HepG2 (cell line): ENCODE measurements around the gene RNF5. TPM values are rescaled to one million over a fixed set of nuclear protein-coding genes. Genes with fewer than 3 reads are reported as not detected.
A peak's percentile ranks its signal among the peaks of the same experiment; 100 is the strongest.

ENCODE experiments used
- ATAC-seq: fragments of 200-7000 bp; cut with Tn5 transposase; 3 replicates; pipeline ENCODE4 v1.9.1; 2020; ENCODE audit warnings: mild to moderate bottlenecking, moderate library complexity
- BruUV-seq: library from RNA; stranded (reverse); fragments of 400-500 nt; replicated peaks from 2 replicates; lab custom pipeline; 2021; lab: Mats Ljungman, UMichigan
- CTCF ChIA-PET: fragments of 300-600 bp; formaldehyde crosslinking; extraction: SDS; loops from one replicate; lab custom pipeline; 2021; ENCODE audit warnings: low total read pairs, inconsistent platforms, low intra/inter-chr PET ratio; lab: Yijun Ruan, JAX
- POLR2A ChIA-PET: fragments of 350-600 bp; sonication (Branson Sonifier 250); formaldehyde crosslinking; loops from one replicate; lab custom pipeline; 2020; ENCODE audit warnings: antibody characterized with exemption, inconsistent platforms; lab: Yijun Ruan, JAX
- DNase-seq: peaks from one replicate; pipeline ENCODE4 v3.0.0-alpha.2; 2015; ENCODE audit warnings: low spot score
- FAIRE-seq: peaks from 3 replicates; lab custom pipeline; 2011; peaks lifted over from hg19 to GRCh38; lab: Jason Lieb, UNC
- H2AFZ ChIP-seq: one replicate; pipeline ENCODE4 v1.6.1; 2011; ENCODE audit warnings: low read length, inconsistent platforms
- H3K27ac ChIP-seq: fragments of 300-600 bp; 3 replicates; pipeline ENCODE4 v1.8.0; 2011; ENCODE audit warnings: mixed run types, mild to moderate bottlenecking, mixed read lengths, low read length, inconsistent platforms; ENCODE audit not compliant: insufficient read depth; ENCODE audit errors: extremely low read length
- H3K27me3 ChIP-seq, 2 experiments: fragments of 200-600 bp in 1 of 2; 2 replicates in 1 of 2; 3 replicates in 1 of 2; pipeline versions ENCODE4 v1.6.0 to v1.8.0; 2011; ENCODE audit warnings: low read length in 2 of 2, mild to moderate bottlenecking in 2 of 2, moderate library complexity in 2 of 2, inconsistent platforms in 1 of 2; ENCODE audit not compliant: insufficient read depth in 2 of 2, control insufficient read depth in 1 of 2
- H3K36me3 ChIP-seq, 2 experiments: fragments of 200-600 bp in 1 of 2; replicated peaks in 1 of 2; 2 replicates in 1 of 2; 3 replicates in 1 of 2; pipeline versions ENCODE4 v1.5.1 to v1.8.0; 2011; ENCODE audit warnings: low read length in 2 of 2, inconsistent platforms in 1 of 2; ENCODE audit not compliant: insufficient read depth in 2 of 2, control insufficient read depth in 1 of 2
- H3K4me1 ChIP-seq: 2 replicates; pipeline ENCODE4 v1.5.1; 2012; ENCODE audit warnings: low read length, inconsistent platforms; ENCODE audit not compliant: insufficient read depth
- H3K4me2 ChIP-seq: 2 replicates; pipeline ENCODE4 v1.6.0; 2011; ENCODE audit warnings: low read depth, low read length, inconsistent platforms
- H3K4me3 ChIP-seq, 3 experiments: fragments of 200-600 bp in 1 of 3; sonication (generic), shearing (Covaris generic) in 1 of 3; replicated peaks in 1 of 3; 2 replicates each; pipeline ENCODE4 v1.5.1; 2011 to 2016; ENCODE audit warnings: low read length in 3 of 3, inconsistent platforms in 2 of 3, low read depth in 2 of 3, mild to moderate bottlenecking in 2 of 3, control low read depth in 1 of 3, mixed read lengths in 1 of 3; ENCODE audit not compliant: insufficient read depth in 1 of 3
- H3K79me2 ChIP-seq: one replicate; pipeline ENCODE4 v1.6.1; 2011; ENCODE audit warnings: low read length, inconsistent platforms; ENCODE audit not compliant: insufficient read depth
- H3K9ac ChIP-seq: 2 replicates; pipeline ENCODE4 v1.6.0; 2011; ENCODE audit warnings: mild to moderate bottlenecking, low read depth, low read length, inconsistent platforms; ENCODE audit not compliant: insufficient read depth
- H3K9me3 ChIP-seq: 2 replicates; pipeline ENCODE4 v1.5.1; 2012; ENCODE audit warnings: mild to moderate bottlenecking, low read length
- H4K20me1 ChIP-seq: 2 replicates; pipeline ENCODE4 v1.6.0; 2011; ENCODE audit warnings: inconsistent platforms, mild to moderate bottlenecking, low read length, moderate library complexity; ENCODE audit not compliant: insufficient read depth
- ARID2 ChIP-seq: sonication (generic); formaldehyde crosslinking; IDR thresholded peaks from 2 replicates; pipeline ENCODE4 v1.8.1; 2022; ENCODE audit warnings: mild to moderate bottlenecking, missing genetic modification reagents, borderline replicate concordance
- KDM1A ChIP-seq: IDR thresholded peaks from 2 replicates; pipeline ENCODE4 v1.6.1; 2016; ENCODE audit warnings: missing compliant biosample characterization
- KDM2A ChIP-seq: sonication (generic); formaldehyde crosslinking; IDR thresholded peaks from 2 replicates; pipeline ENCODE4 v1.4.0; 2020; ENCODE audit warnings: low read depth, missing genetic modification reagents, borderline replicate concordance
- KLF9 ChIP-seq: IDR thresholded peaks from 2 replicates; pipeline ENCODE4 v1.6.1; 2016; ENCODE audit warnings: low read depth
- PAX8 ChIP-seq: sonication (generic); formaldehyde crosslinking; IDR thresholded peaks from 2 replicates; pipeline ENCODE4 v1.8.0; 2022; ENCODE audit warnings: mild to moderate bottlenecking, missing genetic modification reagents, borderline replicate concordance
- PAXIP1 ChIP-seq: sonication (generic); formaldehyde crosslinking; conservative IDR thresholded peaks from 2 replicates; pipeline ENCODE4 v1.4.0; 2020; ENCODE audit warnings: mild to moderate bottlenecking, missing genetic modification reagents, moderate library complexity
- SALL2 ChIP-seq: sonication (generic); formaldehyde crosslinking; IDR thresholded peaks from 2 replicates; pipeline ENCODE4 v1.8.1; 2023; ENCODE audit warnings: mild to moderate bottlenecking, missing genetic modification reagents, inconsistent platforms
- SNAPC4 ChIP-seq: sonication (generic); formaldehyde crosslinking; IDR thresholded peaks from 2 replicates; pipeline ENCODE4 v1.4.0; 2020; ENCODE audit warnings: mild to moderate bottlenecking, missing genetic modification reagents
- YEATS4 ChIP-seq: sonication (generic); formaldehyde crosslinking; IDR thresholded peaks from 2 replicates; pipeline ENCODE4 v1.4.0; 2020; ENCODE audit warnings: missing genetic modification reagents, borderline replicate concordance
- ZBTB38 ChIP-seq: sonication (generic); formaldehyde crosslinking; IDR thresholded peaks from 2 replicates; pipeline ENCODE4 v1.5.1; 2020; ENCODE audit warnings: mild to moderate bottlenecking, missing genetic modification reagents
- ZIK1 ChIP-seq: sonication (generic); formaldehyde crosslinking; IDR thresholded peaks from 2 replicates; pipeline ENCODE4 v1.5.0; 2020; ENCODE audit warnings: mild to moderate bottlenecking, low read depth, missing genetic modification reagents, borderline replicate concordance
- WGBS: methylation state at CpG from one replicate; pipeline ENCODE4 v1.1.6; 2017; ENCODE audit warnings: low lambda C conversion rate; 5-methylcytosine and 5-hydroxymethylcytosine counted together
- in situ Hi-C: cut with HindIII; loops from 2 replicates; pipeline ENCODE4 v1.10.0; 2017; ENCODE audit warnings: low pct_unique_long_range_greater_than_20kb; ENCODE audit not compliant: extremely low pct_ligation_motif_present
- intact Hi-C: fragments of 100-400 bp; cut with micrococcal nuclease; formaldehyde crosslinking; loops from one replicate; pipeline ENCODE4 v1.10.0; 2022; ENCODE audit not compliant: unreplicated experiment
- polyA plus RNA-seq, 8 experiments: library from polyadenylated mRNA; depleted of rRNA in 3 of 8; stranded (reverse) in 7 of 8; unstranded in 1 of 8; fragments of >200 nt; fragmentation: Illumina TruSeq in 4 of 8; extraction: Trizol in 4 of 8; gene quantifications; 2 replicates each; pipeline versions ENCODE4 v1.2.1 to v1.2.3, GENCODE V29; 2011 to 2016; ENCODE audit warnings: low read depth in 4 of 8, missing spikeins in 1 of 8, mixed read lengths in 1 of 8; ENCODE audit not compliant: insufficient read depth in 1 of 8
- total RNA-seq, 5 experiments: library from RNA; depleted of rRNA; stranded (reverse); fragments of >200 nt; fragmentation: Illumina TruSeq; extraction: Trizol; gene quantifications; 2 replicates each; pipeline ENCODE4 v1.2.3, GENCODE V29; 2016; ENCODE audit warnings: low read depth in 1 of 5

Gene RNF5
- total and polyA plus RNA-seq, 2 of the 13 experiments (the other 11 are each of a cell fraction or from before 2014, with no cell fraction given), result 98.0 to 131 TPM

- H3K27me3 ChIP-seq, result no peaks in the 10 kb centered on the region; a peak in 1 of 5 replicates
- peaks cover 20 to 32% of the 10 kb centered on the region in 2 experiments; a peak in 4 of 5 replicates for H3K36me3 ChIP-seq
- 3% methylated on average over 24 of the region's 24 CpGs for WGBS
- BruUV-seq, result TSS peak; percentile 57
- peak overlapping the region; percentile 82 to 98 (median 83) for H3K4me3 ChIP-seq
- peak overlapping the region; percentile 90 for H3K9ac ChIP-seq
- peak overlapping the region; percentile 97 for H3K27ac ChIP-seq
- H2AFZ ChIP-seq, result no peak overlapping the region
- ChIA-PET POLR2A (interaction anchor here (1.3 to 5.8 kb wide), 6 partner anchors 10 to 793 kb away, joined by 4 to 127 read pairs (median 10); partner anchors contain the start of genes ATF6B, GPANK1 and PBX2), CTCF (no interaction called here)
- H3K4me2 ChIP-seq, result peak overlapping the region; percentile 97
- intact Hi-C loops (loop anchor here (1.0 to 5.0 kb wide), 5 partner anchors 12 to 1089 kb away; partner anchors contain the start of genes ATF6B, PBX2 and PPT2), in situ Hi-C loops (no loop called here)
- H4K20me1 ChIP-seq, result no peaks in the 10 kb centered on the region
- H3K9me3 ChIP-seq, result no peaks in the 10 kb centered on the region
- no peak for DNase-seq
- H3K79me2 ChIP-seq, result peaks cover 41% of the 10 kb centered on the region
- FAIRE-seq, result no peak
- ATAC-seq, result peak; percentile 8; the same call in 2 of the 3 replicates
- peaks cover 45% of the 10 kb centered on the region for H3K4me1 ChIP-seq
- TF ChIP-seq ZIK1 (CRISPR knock-in tag) (no peak), PAX8 (no peak), SNAPC4 (CRISPR knock-in tag) (peak; percentile 57; the same call in 1 of the 2 replicates), KLF9 (CRISPR knock-in tag) (0 out of 2 replicates have a peak, but pooled peaks have one; percentile 14), SALL2 (CRISPR knock-in tag) (peak; percentile 49; the same call in 1 of the 2 replicates), YEATS4 (CRISPR knock-in tag) (peak; percentile 48), KDM1A (CRISPR knock-in tag) (no peak), ZBTB38 (CRISPR knock-in tag) (peak; percentile 15; the same call in 1 of the 2 replicates), KDM2A (CRISPR knock-in tag) (peak; percentile 48; the same call in 1 of the 2 replicates), ARID2 (CRISPR knock-in tag) (no peak), PAXIP1 (CRISPR knock-in tag) (0 out of 2 replicates have a peak, but pooled peaks have one; percentile 1)
Observed at GRCh38 chr6:32178547-32179440, 589 bp downstream of the RNF5 start.
